Activated naive CD4-positive, alpha-beta T cell treated with anti-CD3 and anti-CD28 coated beads for 36 hours (primary cell): ENCODE results near the gene TMEM86B. TPM values are rescaled to one million over a fixed set of nuclear protein-coding genes. Genes with fewer than 3 reads are reported as not detected.

Experiments
- CTCF ChIA-PET: fragments of 350-600 bp; sonication (Branson Sonifier 250); formaldehyde crosslinking; loops from one replicate; lab custom pipeline; 2021; ENCODE audit warnings: antibody characterized with exemption; lab: Charles Lee
- DNase-seq: peaks from one replicate; pipeline ENCODE4 v3.0.0-alpha.2; 2020
- H3K27ac Mint-ChIP-seq: one replicate; pipeline ENCODE4 v1.8.0; 2021; ENCODE audit warnings: mild to moderate bottlenecking, mixed read lengths
- H3K27me3 Mint-ChIP-seq: one replicate; pipeline ENCODE4 v1.8.0; 2021; ENCODE audit warnings: low read depth, mixed read lengths
- H3K36me3 Mint-ChIP-seq: one replicate; pipeline ENCODE4 v1.8.0; 2021; ENCODE audit warnings: low read depth, mixed read lengths
- H3K4me1 Mint-ChIP-seq: one replicate; pipeline ENCODE4 v1.8.0; 2021; ENCODE audit warnings: low read depth, mixed read lengths
- H3K4me3 Mint-ChIP-seq: one replicate; pipeline ENCODE4 v1.8.0; 2021; ENCODE audit warnings: mild to moderate bottlenecking, moderate library complexity, mixed read lengths
- H3K9me3 Mint-ChIP-seq: one replicate; pipeline ENCODE4 v1.8.0; 2021; ENCODE audit warnings: mixed read lengths
- intact Hi-C: fragments of 100-400 bp; cut with micrococcal nuclease; formaldehyde crosslinking; loops from one replicate; pipeline ENCODE4 v1.15.1; 2023
- total RNA-seq, 2 experiments: library from RNA; stranded (reverse); gene quantifications; one replicate each; pipeline ENCODE4 v1.2.3, GENCODE V29; 2021

TMEM86B gene
- total RNA-seq, 2 experiments from 2014 or later: 6.1 to 6.8 TPM

GRCh38 chr19:55265173-55265572 lies 36.6 kb upstream of the TMEM86B start:
- Mint-ChIP-seq H3K4me3 (no peak overlapping the region), H3K27ac (no peak overlapping the region), H3K36me3 (peaks cover 26% of the 10 kb centered on the region), H3K9me3 (peaks cover 4% of the 10 kb centered on the region), H3K4me1 (peaks cover 3% of the 10 kb centered on the region), H3K27me3 (no peaks in the 10 kb centered on the region)
- CTCF ChIA-PET: no interaction called here
- DNase-seq: no peak
- intact Hi-C loops: no loop called here

GRCh38 chr19:55264531-55264930 lies 36.0 kb upstream of the TMEM86B start:
- peaks cover 4% of the 10 kb centered on the region for H3K9me3 Mint-ChIP-seq
- CTCF ChIA-PET: no interaction called here
- peaks cover 25% of the 10 kb centered on the region for H3K36me3 Mint-ChIP-seq
- no peaks in the 10 kb centered on the region for H3K27me3 Mint-ChIP-seq
- H3K4me1 Mint-ChIP-seq: peaks cover 6% of the 10 kb centered on the region
- intact Hi-C loops: no loop called here
- no peak for DNase-seq
- no peak overlapping the region for H3K27ac Mint-ChIP-seq
- no peak overlapping the region for H3K4me3 Mint-ChIP-seq

- Mint-ChIP-seq H3K27me3 (no peaks in the 10 kb centered on the region), H3K4me1 (peaks cover 8% of the 10 kb centered on the region), H3K36me3 (peaks cover 25% of the 10 kb centered on the region), H3K9me3 (peaks cover 4% of the 10 kb centered on the region), H3K4me3 (no peak overlapping the region), H3K27ac (no peak overlapping the region)
- CTCF ChIA-PET: no interaction called here
- no peak for DNase-seq
- intact Hi-C loops: no loop called here
Measured at GRCh38 chr19:55262359-55262758, 33.8 kb upstream of the TMEM86B start.

- Mint-ChIP-seq H3K27ac (no peak overlapping the region), H3K27me3 (no peaks in the 10 kb centered on the region), H3K9me3 (peaks cover 4% of the 10 kb centered on the region), H3K36me3 (peaks cover 29% of the 10 kb centered on the region), H3K4me3 (no peak overlapping the region), H3K4me1 (peaks cover 8% of the 10 kb centered on the region)
- no peak for DNase-seq
- intact Hi-C loops: no loop called here
- CTCF ChIA-PET: interaction anchor here (0.6 to 0.9 kb wide), 2 partner anchors 51 kb away, joined by 3 read pairs; no protein-coding TSS in a partner anchor
Measured at GRCh38 chr19:55261671-55262126, 33.1 kb upstream of the TMEM86B start.

DNA sequence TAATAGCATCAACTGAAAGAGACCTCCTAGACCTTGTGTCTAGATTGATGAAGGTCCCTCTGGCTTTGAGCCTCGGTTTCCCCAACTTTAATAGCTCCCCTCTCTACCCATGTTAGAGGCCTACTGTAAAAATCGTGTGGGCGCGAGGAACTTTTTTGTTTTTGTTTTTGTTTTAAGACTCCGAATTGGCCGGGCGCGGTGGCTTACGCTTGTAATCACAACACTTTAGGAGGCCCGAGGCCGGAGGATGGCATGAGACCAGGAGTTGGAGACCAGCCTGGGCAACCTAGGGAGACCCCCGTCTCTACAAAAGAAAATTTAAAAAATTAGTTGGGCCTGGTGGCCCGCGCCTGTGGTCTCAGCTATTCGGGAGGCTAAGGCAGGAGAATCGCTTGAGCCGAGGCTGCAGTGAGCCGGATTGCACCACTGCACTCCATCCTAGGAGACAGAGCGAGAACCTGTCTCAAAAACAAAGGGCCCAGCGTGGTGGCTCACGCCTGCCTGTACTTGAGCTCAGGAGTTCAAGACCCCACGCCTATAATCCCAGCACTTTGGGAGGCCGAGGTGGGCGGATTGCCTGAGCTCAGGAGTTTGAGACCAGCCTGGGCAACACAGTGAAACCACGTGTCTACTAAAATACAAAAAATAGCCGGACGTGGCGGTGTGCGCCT lies 31.1 kb upstream of the TMEM86B start:
- Mint-ChIP-seq H3K27me3 (no peaks in the 10 kb centered on the region), H3K4me1 (peaks cover 16% of the 10 kb centered on the region), H3K9me3 (no peaks in the 10 kb centered on the region), H3K4me3 (peak overlapping the region; percentile 88), H3K36me3 (peaks cover 40% of the 10 kb centered on the region), H3K27ac (peak overlapping the region; percentile 98)
- intact Hi-C loops: loop anchor here (1.0 to 10.0 kb wide), 16 partner anchors 21 to 1125 kb away; partner anchors contain the start of genes CNOT3, FIZ1, HSPBP1 and ISOC2
- DNase-seq: peak; percentile 19
- CTCF ChIA-PET: interaction anchor here (0.7 to 1.9 kb wide), 2 partner anchors 28 to 42 kb away, joined by 4 to 8 read pairs; no protein-coding TSS in a partner anchor

DNA sequence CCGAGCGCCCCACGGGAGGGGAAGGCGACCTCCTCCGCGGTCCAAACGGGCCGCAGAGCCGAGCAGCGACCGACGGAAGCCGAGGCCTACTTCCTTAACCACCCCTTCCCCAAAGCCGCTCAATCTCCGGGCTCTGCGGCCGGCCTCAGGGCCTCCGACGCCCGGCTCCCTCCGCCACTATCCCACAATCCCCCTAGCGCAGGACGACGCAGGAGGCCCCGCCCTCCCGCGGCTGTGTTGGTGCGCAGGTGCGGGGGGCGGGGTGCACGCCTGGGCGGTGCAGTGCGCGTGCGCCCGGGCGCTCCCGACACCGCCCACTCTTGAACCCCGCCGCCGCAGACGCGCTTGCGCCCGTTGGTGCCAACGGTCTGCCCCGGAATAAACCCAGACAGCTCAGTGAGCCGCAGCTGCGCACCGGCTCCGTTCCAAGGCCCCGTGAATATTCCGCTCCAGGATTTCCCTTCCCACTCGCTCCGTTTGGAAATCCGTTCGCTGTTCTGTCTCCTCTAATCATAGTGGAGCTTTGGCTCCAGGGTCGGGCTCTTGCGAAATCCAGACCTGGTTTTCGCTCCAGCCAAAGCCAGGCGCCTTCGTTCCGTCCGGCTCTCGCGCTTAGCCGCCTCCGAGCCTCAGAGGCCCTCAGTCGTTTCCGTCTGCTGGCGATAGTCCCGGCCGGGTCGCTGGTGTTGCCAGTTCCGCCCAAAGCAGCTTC lies 30.4 kb upstream of the TMEM86B start, which contains the start of gene PPP6R1:
Gene PPP6R1 (minus strand): TSS at position 190 of the 712 bp plus-strand sequence. CDS start 11,914 bp downstream, outside the sequence.
- CTCF ChIA-PET: interaction anchor here (0.7 to 1.9 kb wide), 2 partner anchors 29 to 43 kb away, joined by 4 to 8 read pairs; no protein-coding TSS in a partner anchor
- DNase-seq: peak; percentile 95
- Mint-ChIP-seq H3K27me3 (no peaks in the 10 kb centered on the region), H3K9me3 (no peaks in the 10 kb centered on the region), H3K27ac (peak within 1 kb of the TSS; percentile 99), H3K4me3 (peak within 1 kb of the TSS; percentile 88), H3K36me3 (peaks cover 45% of the 10 kb centered on the region), H3K4me1 (peaks cover 16% of the 10 kb centered on the region)
- intact Hi-C loops: loop anchor here (1.0 to 10.0 kb wide), 16 partner anchors 21 to 1124 kb away; partner anchors contain the start of genes CNOT3, FIZ1, HSPBP1 and ISOC2

DNA sequence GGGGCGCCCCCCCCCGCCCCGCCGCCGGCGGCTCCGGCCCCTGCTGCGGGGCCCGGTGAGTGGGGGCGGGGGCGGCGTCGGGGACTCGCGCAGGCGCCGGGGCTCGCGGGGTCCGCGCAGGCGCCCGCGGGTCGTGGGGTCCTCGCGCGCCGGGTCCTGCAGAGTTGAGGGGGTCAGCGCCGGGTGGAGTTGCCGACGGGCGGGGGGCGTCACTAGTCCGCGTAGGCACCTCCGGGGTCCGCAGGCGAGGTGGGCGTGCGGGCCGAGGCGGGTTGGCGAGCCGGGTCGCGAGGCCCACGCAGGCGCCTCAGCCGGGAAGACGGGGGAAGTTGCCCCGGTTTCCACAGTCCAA lies 29.9 kb upstream of the TMEM86B start:
- peaks cover 49% of the 10 kb centered on the region for H3K36me3 Mint-ChIP-seq
- no peaks in the 10 kb centered on the region for H3K9me3 Mint-ChIP-seq

DNA sequence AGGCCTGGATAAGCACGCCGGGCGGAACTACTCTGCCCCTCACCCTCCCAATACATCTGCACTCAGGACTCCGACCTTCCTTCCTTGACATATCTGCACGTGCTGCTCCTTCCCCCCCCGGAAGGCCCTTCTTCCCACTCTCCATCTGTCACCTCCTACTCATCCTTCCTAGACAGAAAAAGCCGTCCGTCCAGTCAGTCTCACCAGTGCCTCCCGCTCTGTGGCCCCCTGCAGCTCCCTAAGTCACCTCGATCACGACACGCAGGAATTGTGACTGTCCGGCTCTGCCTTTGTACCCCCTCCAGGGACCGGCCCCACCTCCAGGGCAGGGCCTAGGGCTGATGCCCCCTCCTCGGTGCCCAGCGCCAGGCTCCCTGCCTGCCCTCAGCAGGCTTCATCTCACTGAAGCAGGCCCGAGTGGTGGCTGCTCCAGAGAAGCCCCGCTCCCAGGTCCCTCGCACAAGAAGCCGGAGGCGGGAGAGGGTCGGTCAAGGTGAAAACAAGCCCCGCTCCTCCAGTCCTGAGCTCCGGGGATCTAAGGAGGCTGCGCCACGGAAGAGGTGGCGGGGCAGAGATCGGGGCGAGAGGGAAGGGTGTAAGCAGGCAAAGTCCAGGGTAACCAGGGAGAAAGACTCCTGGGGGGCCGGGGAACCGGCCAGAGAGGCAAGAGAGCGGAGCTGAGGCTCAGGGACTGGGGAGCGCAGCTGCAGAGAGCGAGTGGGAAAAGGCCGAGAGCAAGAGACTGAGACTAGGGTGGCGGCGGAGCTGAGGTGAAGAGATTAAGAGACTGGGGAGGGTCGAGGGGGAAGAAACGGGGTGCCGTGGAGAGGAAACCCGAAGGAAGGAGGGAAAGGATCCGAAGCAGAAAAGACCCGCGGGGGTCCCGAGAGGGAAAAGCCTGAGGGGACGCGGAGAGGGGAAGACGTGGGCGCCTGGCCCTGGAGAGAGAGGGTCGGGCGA lies 29.2 kb upstream of the TMEM86B start:
- peak overlapping the region; percentile 88 for H3K4me3 Mint-ChIP-seq
- CTCF ChIA-PET: interaction anchor here (0.6 to 2.4 kb wide), 5 partner anchors 35 to 247 kb away, joined by 3 to 7 read pairs (median 4); no protein-coding TSS in a partner anchor
- peaks cover 43% of the 10 kb centered on the region for H3K36me3 Mint-ChIP-seq
- H3K27me3 Mint-ChIP-seq: no peaks in the 10 kb centered on the region
- peak overlapping the region; percentile 99 for H3K27ac Mint-ChIP-seq
- intact Hi-C loops: loop anchor here (2.0 to 10.0 kb wide), 5 partner anchors 79 to 1123 kb away; partner anchors contain the start of genes CNOT3, ZNF580, ZNF581 and ZNF787
- H3K4me1 Mint-ChIP-seq: peaks cover 28% of the 10 kb centered on the region
- peak; percentile 56 for DNase-seq
- H3K9me3 Mint-ChIP-seq: no peaks in the 10 kb centered on the region

More for the DNA sequence above, 29.9 kb upstream of the TMEM86B start:
- Mint-ChIP-seq H3K4me1 (peaks cover 21% of the 10 kb centered on the region), H3K27me3 (no peaks in the 10 kb centered on the region), H3K4me3 (peak overlapping the region; percentile 88), H3K27ac (peak overlapping the region; percentile 98)
- intact Hi-C loops: loop anchor here (2.0 to 10.0 kb wide), 5 partner anchors 80 to 1124 kb away; partner anchors contain the start of genes CNOT3, ZNF580, ZNF581 and ZNF787
- peak; percentile 36 for DNase-seq
- CTCF ChIA-PET: interaction anchor here (0.9 to 1.9 kb wide), 2 partner anchors 43 to 83 kb away, joined by 3 to 8 read pairs; no protein-coding TSS in a partner anchor

DNA sequence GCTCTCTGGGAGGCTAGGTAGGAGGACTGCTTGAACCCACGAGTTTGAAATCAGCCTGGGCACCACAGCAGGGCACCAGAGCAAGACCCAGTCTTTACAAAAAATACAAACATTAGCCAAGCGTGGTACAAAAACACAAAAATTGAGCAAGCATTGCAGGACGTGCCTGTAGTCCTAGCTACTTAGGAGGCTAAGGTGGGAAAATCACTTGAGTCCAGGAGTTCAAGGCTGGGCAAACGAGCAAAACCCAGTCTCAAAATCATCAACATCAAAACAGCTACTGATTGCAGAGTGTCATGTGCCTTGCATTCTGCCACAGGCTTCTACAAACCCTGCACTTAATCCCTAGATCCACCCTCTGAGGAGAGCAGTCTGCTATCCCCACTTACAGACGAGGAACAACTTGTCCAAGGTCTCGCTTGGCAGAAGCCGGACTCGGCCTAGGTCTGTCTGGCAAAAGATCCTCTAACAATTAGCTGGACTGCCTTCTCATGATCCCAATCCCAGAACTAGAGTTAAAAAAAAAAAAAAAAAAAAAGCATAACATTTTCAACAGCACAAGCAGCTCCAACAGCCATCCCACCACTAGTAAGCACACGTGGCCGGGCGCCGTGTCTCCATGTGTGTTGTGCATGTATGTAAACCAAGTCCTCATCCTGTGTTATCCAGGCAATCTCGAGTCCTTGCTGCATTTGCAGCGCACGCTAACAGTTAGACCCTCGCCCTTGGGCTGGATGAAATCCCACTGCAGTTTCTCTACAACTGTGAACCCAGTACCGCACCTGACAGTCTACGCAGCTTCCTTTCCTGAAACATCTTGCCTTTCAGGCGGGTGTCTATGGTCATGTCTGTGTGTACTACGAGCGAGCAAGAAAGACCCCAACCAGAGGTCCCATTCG lies 28.2 kb upstream of the TMEM86B start:
- H3K4me1 Mint-ChIP-seq: peaks cover 36% of the 10 kb centered on the region
- intact Hi-C loops: loop anchor here (5.0 to 10.0 kb wide), 4 partner anchors 385 to 1122 kb away; partner anchors contain the start of genes CNOT3, ZNF580, ZNF581 and ZNF787
- no peaks in the 10 kb centered on the region for H3K9me3 Mint-ChIP-seq

DNA sequence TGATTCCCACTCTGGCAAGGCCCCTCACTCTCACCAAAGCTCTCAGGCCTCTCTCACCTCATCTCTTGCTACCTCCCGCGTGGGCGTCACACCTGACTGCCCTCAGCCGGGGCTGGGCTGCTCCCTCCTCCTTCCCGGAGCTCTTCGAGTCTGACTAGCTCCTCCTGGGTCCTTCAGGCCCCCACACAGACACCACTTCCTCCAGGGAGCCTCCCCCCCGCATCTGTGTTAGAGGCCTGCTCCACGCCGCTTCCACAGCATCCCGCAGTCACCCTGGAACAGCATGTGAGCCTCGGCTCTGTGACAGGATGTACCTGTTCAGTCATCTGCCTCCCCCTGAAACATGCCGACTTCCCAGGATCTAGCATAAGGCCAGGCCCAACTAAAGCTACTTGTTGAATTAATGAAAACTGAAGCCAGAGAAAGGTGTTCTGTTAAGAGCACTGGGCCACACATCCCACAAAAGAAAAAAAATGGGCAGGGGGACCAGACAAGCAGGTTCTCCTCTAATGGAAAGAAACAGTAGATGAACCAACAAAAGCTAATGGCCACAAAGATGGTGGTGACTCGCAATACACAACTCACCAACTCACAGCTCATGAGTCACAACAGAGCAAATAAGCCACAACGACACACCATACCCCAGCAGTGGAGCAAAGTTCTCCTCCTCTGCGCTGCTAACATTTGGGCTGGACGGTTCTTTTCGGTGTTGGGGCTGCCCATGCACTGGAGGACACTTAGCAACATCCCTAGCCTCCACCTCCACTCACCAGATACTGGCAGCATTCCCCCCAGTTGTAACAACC lies 27.3 kb upstream of the TMEM86B start:
- Mint-ChIP-seq H3K27ac (peak overlapping the region; percentile 99), H3K9me3 (no peaks in the 10 kb centered on the region), H3K4me1 (peaks cover 46% of the 10 kb centered on the region), H3K4me3 (peak overlapping the region; percentile 88), H3K27me3 (no peaks in the 10 kb centered on the region), H3K36me3 (peaks cover 50% of the 10 kb centered on the region)
- intact Hi-C loops: loop anchor here (5.0 to 10.0 kb wide), 4 partner anchors 386 to 1121 kb away; partner anchors contain the start of genes CNOT3, ZNF580, ZNF581 and ZNF787
- CTCF ChIA-PET: interaction anchor here (0.6 to 2.4 kb wide), 10 partner anchors 21 to 1058 kb away, joined by 3 to 7 read pairs (median 3); no protein-coding TSS in a partner anchor
- DNase-seq: peak; percentile 83

More for the DNA sequence above, 28.2 kb upstream of the TMEM86B start:
- Mint-ChIP-seq H3K36me3 (peaks cover 41% of the 10 kb centered on the region), H3K4me3 (peak overlapping the region; percentile 88), H3K27me3 (no peaks in the 10 kb centered on the region), H3K27ac (peak overlapping the region; percentile 99)
- peak; percentile 32 for DNase-seq
- CTCF ChIA-PET: interaction anchor here (0.6 to 2.4 kb wide), 7 partner anchors 22 to 248 kb away, joined by 3 to 7 read pairs (median 4); no protein-coding TSS in a partner anchor
